Calu3 (cell line): ENCODE data around the gene CCNO. TPM values are rescaled to one million over a fixed set of nuclear protein-coding genes. Genes with fewer than 3 reads are reported as not detected.

Experiments used
- BruUV-seq: library from RNA; stranded (reverse); fragments of 400-500 nt; replicated peaks from 2 replicates; lab custom pipeline; 2021; lab: Mats Ljungman, UMichigan
- CTCF ChIA-PET: fragments of 300-600 bp; sonication (Branson Sonifier 250); formaldehyde crosslinking; loops from one replicate; lab custom pipeline; 2022; ENCODE audit warnings: antibody characterized with exemption; lab: Charles Lee
- DNase-seq: peaks from one replicate; pipeline ENCODE4 v3.0.0; 2022
- H3K27ac Mint-ChIP-seq: one replicate; pipeline ENCODE4 v1.8.0; 2022; ENCODE audit warnings: mixed read lengths; ENCODE audit not compliant: unreplicated experiment
- H3K27me3 Mint-ChIP-seq: one replicate; pipeline ENCODE4 v1.8.0; 2022; ENCODE audit warnings: mixed read lengths; ENCODE audit not compliant: unreplicated experiment
- H3K36me3 Mint-ChIP-seq: one replicate; pipeline ENCODE4 v1.8.0; 2022; ENCODE audit warnings: mild to moderate bottlenecking, moderate library complexity, mixed read lengths; ENCODE audit not compliant: insufficient read depth, unreplicated experiment
- H3K4me1 Mint-ChIP-seq: one replicate; pipeline ENCODE4 v1.8.0; 2022; ENCODE audit warnings: mild to moderate bottlenecking, low read depth, mixed read lengths; ENCODE audit not compliant: unreplicated experiment
- H3K4me3 Mint-ChIP-seq: one replicate; pipeline ENCODE4 v1.8.0; 2022; ENCODE audit warnings: mild to moderate bottlenecking, low read depth, moderate library complexity, mixed read lengths; ENCODE audit not compliant: unreplicated experiment
- H3K9me3 Mint-ChIP-seq: one replicate; pipeline ENCODE4 v1.8.0; 2022; ENCODE audit warnings: low read depth, mixed read lengths; ENCODE audit not compliant: unreplicated experiment
- intact Hi-C: fragments of 100-400 bp; cut with micrococcal nuclease; formaldehyde crosslinking; loops from one replicate; pipeline ENCODE4 v1.10.0; 2022; ENCODE audit not compliant: unreplicated experiment
- total RNA-seq: library from RNA; stranded (reverse); gene quantifications from 2 replicates; pipeline ENCODE4 v1.2.3, GENCODE V29; 2022
- TF ChIP-seq, protein P1 (sequence below): fragments of 200-600 bp; IDR thresholded peaks from one replicate; pipeline ENCODE4 v1.8.0; 2022; ENCODE audit warnings: antibody characterized with exemption; ENCODE audit not compliant: unreplicated experiment

The CCNO gene
- total RNA-seq, 1 experiment from 2014 or later: 10.1 TPM

DNA sequence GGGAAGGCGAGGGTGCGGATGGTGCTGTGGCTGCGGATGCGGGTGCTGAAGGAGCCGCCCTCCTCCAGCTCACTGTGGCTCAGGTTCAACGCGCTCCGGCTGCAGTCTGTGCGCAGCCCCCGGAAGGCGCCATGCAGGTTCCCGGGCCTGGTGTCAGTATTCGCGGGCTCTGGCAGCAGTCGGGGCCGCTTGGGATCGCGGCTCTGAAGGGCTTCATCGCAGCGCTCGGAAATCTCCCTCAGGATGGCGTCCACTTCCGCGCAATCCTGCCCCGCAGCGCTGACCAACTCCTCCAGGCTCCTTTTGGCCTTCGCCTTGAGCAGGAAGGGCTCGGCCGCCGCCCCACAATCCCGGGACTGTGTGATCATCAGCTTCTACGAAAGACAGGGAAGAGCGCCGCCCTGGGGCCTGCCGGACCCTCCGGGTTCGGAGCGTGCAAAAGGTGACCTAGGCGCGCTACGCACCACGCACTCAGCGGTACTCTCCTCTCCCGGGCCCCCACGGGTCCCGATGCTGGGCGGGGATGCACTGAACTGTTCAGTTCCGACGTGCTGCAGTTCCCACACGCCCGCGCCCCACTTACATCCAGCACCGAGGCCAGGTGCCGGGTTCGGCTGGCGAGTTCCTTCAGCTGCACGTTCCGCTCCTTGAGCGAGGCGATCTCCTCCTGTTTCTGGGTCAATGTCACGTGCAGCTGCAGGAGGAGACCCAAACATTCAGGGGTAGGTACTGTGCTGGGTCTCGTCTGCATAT is 12.8 kb downstream of the CCNO start:
- TF ChIP-seq, protein P1, sequence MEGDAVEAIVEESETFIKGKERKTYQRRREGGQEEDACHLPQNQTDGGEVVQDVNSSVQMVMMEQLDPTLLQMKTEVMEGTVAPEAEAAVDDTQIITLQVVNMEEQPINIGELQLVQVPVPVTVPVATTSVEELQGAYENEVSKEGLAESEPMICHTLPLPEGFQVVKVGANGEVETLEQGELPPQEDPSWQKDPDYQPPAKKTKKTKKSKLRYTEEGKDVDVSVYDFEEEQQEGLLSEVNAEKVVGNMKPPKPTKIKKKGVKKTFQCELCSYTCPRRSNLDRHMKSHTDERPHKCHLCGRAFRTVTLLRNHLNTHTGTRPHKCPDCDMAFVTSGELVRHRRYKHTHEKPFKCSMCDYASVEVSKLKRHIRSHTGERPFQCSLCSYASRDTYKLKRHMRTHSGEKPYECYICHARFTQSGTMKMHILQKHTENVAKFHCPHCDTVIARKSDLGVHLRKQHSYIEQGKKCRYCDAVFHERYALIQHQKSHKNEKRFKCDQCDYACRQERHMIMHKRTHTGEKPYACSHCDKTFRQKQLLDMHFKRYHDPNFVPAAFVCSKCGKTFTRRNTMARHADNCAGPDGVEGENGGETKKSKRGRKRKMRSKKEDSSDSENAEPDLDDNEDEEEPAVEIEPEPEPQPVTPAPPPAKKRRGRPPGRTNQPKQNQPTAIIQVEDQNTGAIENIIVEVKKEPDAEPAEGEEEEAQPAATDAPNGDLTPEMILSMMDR: no peak
- Mint-ChIP-seq H3K27ac (no peak overlapping the region), H3K36me3 (peaks cover 6% of the 10 kb centered on the region), H3K27me3 (no peaks in the 10 kb centered on the region), H3K4me3 (no peak overlapping the region), H3K9me3 (no peaks in the 10 kb centered on the region), H3K4me1 (peaks cover 17% of the 10 kb centered on the region)
- BruUV-seq: no TSS peak
- no peak for DNase-seq
- intact Hi-C loops: no loop called here
- CTCF ChIA-PET: no interaction called here

DNA sequence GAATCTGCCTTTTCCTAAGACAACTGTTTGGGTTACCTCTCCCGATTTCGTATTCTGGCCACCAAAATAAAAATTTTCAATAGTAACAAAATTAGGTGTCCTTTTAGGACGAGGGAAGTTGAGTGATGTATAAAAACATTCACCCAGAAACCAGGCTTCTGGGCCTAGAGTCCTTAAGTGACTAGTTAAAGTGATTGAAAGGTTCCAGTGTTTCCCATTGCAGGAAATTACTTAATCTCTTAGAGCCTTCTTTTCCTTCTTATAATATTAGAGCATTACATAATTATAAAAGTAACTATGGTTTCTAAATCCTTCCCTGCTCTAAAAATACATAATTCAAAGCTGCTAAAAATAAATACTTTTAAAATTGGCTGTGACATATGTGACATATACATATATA is 13.6 kb downstream of the CCNO start:
- Mint-ChIP-seq H3K27me3 (no peaks in the 10 kb centered on the region), H3K4me3 (no peak overlapping the region), H3K36me3 (peaks cover 6% of the 10 kb centered on the region), H3K27ac (no peak overlapping the region), H3K4me1 (peaks cover 17% of the 10 kb centered on the region), H3K9me3 (no peaks in the 10 kb centered on the region)
- intact Hi-C loops: loop anchor here (5.0 kb wide), 1 partner anchor 42 kb away; no protein-coding TSS in a partner anchor
- BruUV-seq: no TSS peak
- no peak for DNase-seq
- CTCF ChIA-PET: no interaction called here
- TF ChIP-seq, protein P1: no peak

DNA sequence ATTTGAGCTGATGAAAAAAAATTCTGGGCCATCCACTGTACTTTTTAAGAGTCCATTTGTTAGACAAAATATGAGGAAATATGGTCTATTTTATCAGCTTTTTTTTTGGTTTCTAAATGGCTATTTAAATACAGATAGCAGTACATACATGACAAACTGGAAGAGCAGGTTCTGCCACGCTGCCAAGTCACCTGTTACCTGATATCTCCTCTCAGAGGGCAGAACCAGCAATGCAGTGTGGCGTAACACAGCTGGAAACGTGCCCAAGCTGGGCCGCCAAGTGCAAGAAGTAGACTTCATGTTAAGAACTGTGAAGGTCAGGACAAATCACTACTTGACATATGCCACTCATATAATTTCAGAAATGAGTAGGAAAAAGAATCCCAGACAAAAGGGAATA is 14.4 kb downstream of the CCNO start:
- intact Hi-C loops: loop anchor here (5.0 kb wide), 1 partner anchor 42 kb away; no protein-coding TSS in a partner anchor
- no peaks in the 10 kb centered on the region for H3K9me3 Mint-ChIP-seq
- TF ChIP-seq, protein P1: no peak
- peak overlapping the region; percentile 36 for H3K4me3 Mint-ChIP-seq
- no TSS peak for BruUV-seq
- peaks cover 17% of the 10 kb centered on the region for H3K4me1 Mint-ChIP-seq
- CTCF ChIA-PET: interaction anchor here (0.6 to 1.2 kb wide), 4 partner anchors 9 to 49 kb away, joined by 3 read pairs; no protein-coding TSS in a partner anchor
- H3K36me3 Mint-ChIP-seq: peaks cover 6% of the 10 kb centered on the region
- no peaks in the 10 kb centered on the region for H3K27me3 Mint-ChIP-seq
- peak; percentile 87 for DNase-seq
- peak overlapping the region; percentile 84 for H3K27ac Mint-ChIP-seq

DNA sequence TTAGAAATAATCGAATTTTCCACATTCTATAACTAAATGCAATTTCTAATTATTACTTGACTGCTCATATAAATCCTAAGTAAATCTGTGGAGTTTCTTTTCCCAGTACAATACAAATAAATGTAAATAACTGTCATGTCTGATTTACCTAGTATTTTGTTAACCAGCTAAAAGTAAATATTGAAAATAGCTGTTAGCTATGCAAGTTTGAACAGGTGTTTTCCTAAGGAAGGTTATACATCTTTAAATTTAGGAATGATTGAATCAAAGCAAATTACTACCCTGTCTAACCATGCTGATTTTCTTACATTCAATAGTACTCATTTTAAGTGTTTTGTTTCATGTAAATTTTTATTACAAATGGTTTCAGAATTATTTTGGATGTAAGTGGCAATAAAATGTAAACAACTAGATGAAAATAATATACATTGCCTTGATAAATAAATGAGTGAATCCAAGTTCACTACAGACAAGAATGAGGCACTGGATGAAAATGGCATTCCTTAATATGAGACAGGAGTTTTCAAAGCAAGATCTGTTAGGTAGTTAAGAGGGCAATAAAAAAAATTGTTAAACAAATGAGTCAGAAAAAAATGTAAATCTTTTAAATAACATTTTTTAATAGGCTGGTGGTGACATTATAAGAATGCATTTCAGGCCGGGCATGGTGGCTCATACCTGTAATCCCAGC is 22.1 kb downstream of the CCNO start:
- Mint-ChIP-seq H3K4me3 (no peak overlapping the region), H3K9me3 (no peaks in the 10 kb centered on the region), H3K36me3 (no peaks in the 10 kb centered on the region), H3K4me1 (no peaks in the 10 kb centered on the region), H3K27ac (no peak overlapping the region), H3K27me3 (peaks cover 10% of the 10 kb centered on the region)
- BruUV-seq: no TSS peak
- TF ChIP-seq, protein P1: no peak
- CTCF ChIA-PET: interaction anchor here (0.7 to 1.0 kb wide), 2 partner anchors 22 to 105 kb away, joined by 3 read pairs; no protein-coding TSS in a partner anchor
- DNase-seq: no peak
- intact Hi-C loops: no loop called here
